ENCODE data around the gene OR2J3. TPM values are rescaled to one million over a fixed set of nuclear protein-coding genes. Genes with fewer than 3 reads are reported as not detected.

The OR2J3 gene
- total RNA-seq, 4 donors from 2014 or later, result not detected

Other genes with a start within 250 kb of the OR2J3 start
- gene TRIM27, start 184.1 kb upstream of the OR2J3 start, total RNA-seq, result 10 to 100 TPM; 31.1 to 42.2 (median 36.0) TPM
- gene ZNF311, start 102.7 kb upstream of the OR2J3 start, total RNA-seq, result 1 to 10 TPM in 1 of 4 donors, under 1 TPM in 3; 0.17 to 1.7 (median 0.53) TPM
- not detected for gene OR2W1, start 62.9 kb upstream of the OR2J3 start, total RNA-seq
- not detected for gene OR2B3, start 20.7 kb upstream of the OR2J3 start, total RNA-seq
- gene OR2J1, start 8.6 kb upstream of the OR2J3 start, total RNA-seq, result not detected
- not detected for gene OR2J2, start 62.8 kb downstream of the OR2J3 start, total RNA-seq
- gene OR14J1, start 193.6 kb downstream of the OR2J3 start, total RNA-seq, result not detected